ENCODE results near the gene OR6N1.

The OR6N1 gene

DNA sequence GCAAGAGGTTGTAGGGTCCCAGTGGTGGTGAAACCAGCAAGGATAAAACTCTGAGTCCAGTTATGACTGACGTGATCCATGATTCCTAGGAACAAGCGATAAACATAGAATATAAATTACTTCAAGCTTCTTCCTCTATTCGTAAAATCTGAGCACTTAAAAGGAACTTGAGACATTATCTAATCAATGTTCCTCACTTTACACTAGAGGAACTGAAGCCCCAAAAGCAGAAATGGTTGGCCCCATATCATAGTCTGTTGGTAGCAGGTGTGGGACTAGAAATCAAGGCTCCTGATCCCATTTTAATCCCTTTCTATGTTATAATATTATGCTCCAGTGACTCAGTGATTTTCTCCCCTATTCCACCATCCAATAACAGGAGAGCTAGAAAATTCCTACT, 37.3 kb upstream of the OR6N1 start:
- TF ChIP-seq ARNT (IDR thresholded peaks at IDR 0.05) (no peak), FOXA1 (IDR thresholded peaks at IDR 0.05) (no peak), L3MBTL2 (conservative IDR thresholded peaks at IDR 0.05) (no peak), LEF1 (IDR thresholded peaks at IDR 0.05; ENCODE audit: borderline replicate concordance) (no peak), BHLHE40 (IDR thresholded peaks at IDR 0.05; ENCODE audit: borderline replicate concordance) (no peak), SUZ12 (IDR thresholded peaks at IDR 0.05) (no peak), HDGF (IDR thresholded peaks at IDR 0.05; ENCODE audit: borderline replicate concordance) (no peak), ZNF384 (IDR thresholded peaks at IDR 0.05) (no peak), FOXM1 (IDR thresholded peaks at IDR 0.05; ENCODE audit: borderline replicate concordance) (no peak), FOXK2 (IDR thresholded peaks at IDR 0.05) (no peak), NFRKB (IDR thresholded peaks at IDR 0.05) (no peak), SP1 (IDR thresholded peaks at IDR 0.05) (no peak), CTBP1 (IDR thresholded peaks at IDR 0.05; ENCODE audit: borderline replicate concordance) (no peak), ELF4 (IDR thresholded peaks at IDR 0.05) (no peak), TARDBP (IDR thresholded peaks at IDR 0.05) (no peak)
- TF ChIP-seq, protein P1, sequence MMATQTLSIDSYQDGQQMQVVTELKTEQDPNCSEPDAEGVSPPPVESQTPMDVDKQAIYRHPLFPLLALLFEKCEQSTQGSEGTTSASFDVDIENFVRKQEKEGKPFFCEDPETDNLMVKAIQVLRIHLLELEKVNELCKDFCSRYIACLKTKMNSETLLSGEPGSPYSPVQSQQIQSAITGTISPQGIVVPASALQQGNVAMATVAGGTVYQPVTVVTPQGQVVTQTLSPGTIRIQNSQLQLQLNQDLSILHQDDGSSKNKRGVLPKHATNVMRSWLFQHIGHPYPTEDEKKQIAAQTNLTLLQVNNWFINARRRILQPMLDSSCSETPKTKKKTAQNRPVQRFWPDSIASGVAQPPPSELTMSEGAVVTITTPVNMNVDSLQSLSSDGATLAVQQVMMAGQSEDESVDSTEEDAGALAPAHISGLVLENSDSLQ (IDR thresholded peaks at IDR 0.05) = no peak
- ChIA-PET CTCF (no interaction called here), POLR2A (no interaction called here)
- no peak for DNase-seq (ENCODE audit: extremely low spot score)

DNA sequence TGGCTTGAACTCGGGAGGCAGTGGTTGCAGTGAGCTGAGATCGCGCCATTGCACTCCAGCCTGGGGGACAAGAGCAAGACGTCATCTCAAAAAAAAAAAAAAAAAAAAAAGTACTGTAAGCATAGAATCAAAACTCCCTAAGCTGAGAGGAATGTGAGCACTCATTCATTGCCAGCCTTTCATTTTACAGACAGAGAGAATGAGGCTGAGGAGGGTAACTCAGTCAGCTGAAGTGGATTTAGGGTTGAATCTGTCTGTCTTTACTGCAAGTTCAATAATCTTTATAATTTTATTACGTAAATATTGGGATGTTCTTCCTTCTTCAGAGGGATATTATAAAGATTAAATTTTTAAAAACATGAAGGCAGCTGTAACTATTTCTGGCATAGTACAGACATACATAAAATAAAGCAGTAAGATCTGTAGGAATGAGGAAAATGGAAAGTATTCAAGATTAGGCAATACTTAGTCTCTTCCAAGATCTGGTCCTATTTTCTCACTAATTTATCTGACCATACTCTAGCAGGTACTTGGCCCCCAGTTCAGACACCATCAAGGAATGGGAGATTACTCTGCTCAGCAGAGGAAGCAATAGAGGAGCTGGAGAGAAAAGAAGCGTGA, 35.0 kb upstream of the OR6N1 start:
- ChIA-PET POLR2A (no interaction called here), CTCF (no interaction called here)
- no peak for DNase-seq (ENCODE audit: extremely low spot score)
- TF ChIP-seq SUZ12 (IDR thresholded peaks at IDR 0.05) (no peak), ARNT (IDR thresholded peaks at IDR 0.05) (no peak), FOXA1 (IDR thresholded peaks at IDR 0.05) (no peak), BHLHE40 (IDR thresholded peaks at IDR 0.05; ENCODE audit: borderline replicate concordance) (no peak), FOXM1 (IDR thresholded peaks at IDR 0.05; ENCODE audit: borderline replicate concordance) (no peak), TARDBP (IDR thresholded peaks at IDR 0.05) (no peak), CTBP1 (IDR thresholded peaks at IDR 0.05; ENCODE audit: borderline replicate concordance) (no peak), ELF4 (IDR thresholded peaks at IDR 0.05) (no peak), NFRKB (IDR thresholded peaks at IDR 0.05) (no peak)

GRCh38 chr1:158803678-158804077, 31.7 kb upstream of the OR6N1 start:
- ChIA-PET CTCF (no interaction called here), POLR2A (no interaction called here)
- TF ChIP-seq TARDBP (IDR thresholded peaks at IDR 0.05) (no peak), NFRKB (IDR thresholded peaks at IDR 0.05) (no peak)
- DNase-seq (ENCODE audit: extremely low spot score) = no peak

DNA sequence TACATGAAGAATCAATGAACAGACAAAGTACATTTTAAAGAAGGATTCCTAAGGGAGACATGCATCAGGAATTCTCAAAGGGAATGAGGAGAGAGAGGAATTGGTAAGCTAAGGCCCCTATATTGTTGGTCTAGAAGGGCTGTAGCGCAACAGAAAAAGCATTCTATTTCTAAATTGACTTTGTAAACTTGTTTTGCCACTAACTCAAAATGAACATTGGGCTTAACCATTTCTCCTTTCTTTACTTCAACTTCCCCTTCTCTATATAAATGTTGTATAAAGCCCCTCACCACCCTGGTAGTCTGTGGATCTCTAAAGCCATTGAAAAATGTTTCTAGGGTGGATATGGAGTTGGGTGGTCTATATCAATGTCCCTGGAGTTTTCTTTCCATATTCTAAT, 29.4 kb upstream of the OR6N1 start:
- TF ChIP-seq LEF1 (IDR thresholded peaks at IDR 0.05; ENCODE audit: borderline replicate concordance) (no peak), BHLHE40 (IDR thresholded peaks at IDR 0.05; ENCODE audit: borderline replicate concordance) (no peak), SUZ12 (IDR thresholded peaks at IDR 0.05) (no peak), CTBP1 (IDR thresholded peaks at IDR 0.05; ENCODE audit: borderline replicate concordance) (no peak), TARDBP (IDR thresholded peaks at IDR 0.05) (no peak), L3MBTL2 (conservative IDR thresholded peaks at IDR 0.05) (no peak), ZNF384 (IDR thresholded peaks at IDR 0.05) (no peak), SP1 (IDR thresholded peaks at IDR 0.05) (no peak), ELF4 (IDR thresholded peaks at IDR 0.05) (no peak), FOXA1 (IDR thresholded peaks at IDR 0.05) (no peak), HDGF (IDR thresholded peaks at IDR 0.05; ENCODE audit: borderline replicate concordance) (no peak), FOXM1 (IDR thresholded peaks at IDR 0.05; ENCODE audit: borderline replicate concordance) (no peak), ARNT (IDR thresholded peaks at IDR 0.05) (no peak), FOXK2 (IDR thresholded peaks at IDR 0.05) (no peak), NFRKB (IDR thresholded peaks at IDR 0.05) (no peak)
- TF ChIP-seq, protein P1 (IDR thresholded peaks at IDR 0.05) = no peak
- POLR2A ChIA-PET = no interaction called here
- CTCF ChIA-PET = no interaction called here
- no peak for DNase-seq (ENCODE audit: extremely low spot score)

- no peak for DNase-seq (ENCODE audit: extremely low spot score)
- no peak for TF ChIP-seq SUZ12 (IDR thresholded peaks at IDR 0.05)
- no peak for TF ChIP-seq FOXM1 (IDR thresholded peaks at IDR 0.05; ENCODE audit: borderline replicate concordance)
- no peak for TF ChIP-seq SP1 (IDR thresholded peaks at IDR 0.05)
- no peak for TF ChIP-seq LEF1 (IDR thresholded peaks at IDR 0.05; ENCODE audit: borderline replicate concordance)
- POLR2A ChIA-PET = no interaction called here
- CTCF ChIA-PET = no interaction called here
Measured at GRCh38 chr1:158800526-158800925, 28.5 kb upstream of the OR6N1 start.

DNA sequence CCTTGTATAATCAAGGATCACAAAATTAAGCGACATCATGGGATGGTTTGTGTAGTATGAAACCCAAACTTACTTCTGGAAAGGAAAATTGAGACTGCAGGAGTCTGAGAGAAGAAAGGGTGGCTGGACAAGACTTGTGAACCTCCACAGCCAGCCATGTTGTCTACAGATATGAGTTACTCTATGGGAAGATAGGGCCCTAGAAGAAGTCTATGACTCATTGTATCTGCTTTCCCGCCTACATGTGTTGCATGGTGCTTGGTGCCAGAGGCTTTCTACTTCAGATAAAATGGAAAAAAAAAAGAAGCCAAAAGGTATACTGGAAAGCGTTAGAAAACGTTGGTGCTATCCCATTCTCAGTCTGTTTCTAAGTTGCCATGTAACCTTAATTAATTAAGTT, 27.7 kb upstream of the OR6N1 start:
- no peak for TF ChIP-seq HDGF (IDR thresholded peaks at IDR 0.05; ENCODE audit: borderline replicate concordance)
- TF ChIP-seq CTBP1 (IDR thresholded peaks at IDR 0.05; ENCODE audit: borderline replicate concordance) = no peak
- no peak for TF ChIP-seq SP1 (IDR thresholded peaks at IDR 0.05)
- TF ChIP-seq L3MBTL2 (conservative IDR thresholded peaks at IDR 0.05) = no peak
- no peak for TF ChIP-seq FOXA1 (IDR thresholded peaks at IDR 0.05)
- no peak for TF ChIP-seq FOXM1 (IDR thresholded peaks at IDR 0.05; ENCODE audit: borderline replicate concordance)
- TF ChIP-seq NFRKB (IDR thresholded peaks at IDR 0.05) = no peak
- CTCF ChIA-PET = no interaction called here
- DNase-seq (ENCODE audit: extremely low spot score) = no peak
- POLR2A ChIA-PET = no interaction called here

GRCh38 chr1:158798531-158798930, 26.5 kb upstream of the OR6N1 start:
- DNase-seq (ENCODE audit: extremely low spot score) = no peak
- CTCF ChIA-PET = no interaction called here
- TF ChIP-seq L3MBTL2 (conservative IDR thresholded peaks at IDR 0.05) (no peak), LEF1 (IDR thresholded peaks at IDR 0.05; ENCODE audit: borderline replicate concordance) (no peak), TARDBP (IDR thresholded peaks at IDR 0.05) (no peak), ZNF384 (IDR thresholded peaks at IDR 0.05) (no peak), CTBP1 (IDR thresholded peaks at IDR 0.05; ENCODE audit: borderline replicate concordance) (no peak), FOXK2 (IDR thresholded peaks at IDR 0.05) (no peak), ELF4 (IDR thresholded peaks at IDR 0.05) (no peak), ARNT (IDR thresholded peaks at IDR 0.05) (no peak), FOXA1 (IDR thresholded peaks at IDR 0.05) (no peak), NFRKB (IDR thresholded peaks at IDR 0.05) (no peak), HDGF (IDR thresholded peaks at IDR 0.05; ENCODE audit: borderline replicate concordance) (no peak), SP1 (IDR thresholded peaks at IDR 0.05) (no peak), FOXM1 (IDR thresholded peaks at IDR 0.05; ENCODE audit: borderline replicate concordance) (no peak), BHLHE40 (IDR thresholded peaks at IDR 0.05; ENCODE audit: borderline replicate concordance) (no peak), SUZ12 (IDR thresholded peaks at IDR 0.05) (no peak)
- TF ChIP-seq, protein P1 (IDR thresholded peaks at IDR 0.05) = no peak
- POLR2A ChIA-PET = no interaction called here
